A549 (cell line): Measurements from ENCODE around the gene BACH1.

Experiments
- BHLHE40 ChIP-seq: IDR thresholded peaks from 2 replicates; pipeline ENCODE4 v1.6.1; 2012; ENCODE audit warnings: low read depth, low read length, inconsistent platforms
- CHD2 ChIP-seq: fragments of 150-350 bp; IDR thresholded peaks from 2 replicates; pipeline ENCODE4 v1.6.1; 2014; ENCODE audit warnings: low read length; ENCODE audit not compliant: partially characterized antibody
- ESRRA ChIP-seq: fragments of 150-350 bp; IDR thresholded peaks from 2 replicates; pipeline ENCODE4 v1.6.1; 2014; ENCODE audit warnings: mild to moderate bottlenecking, low read length, borderline replicate concordance
- JUN ChIP-seq, 2 experiments: fragments of >200 bp; sonication (Bioruptor Twin); formaldehyde crosslinking; IDR thresholded peaks; 2 replicates in 1 of 2; 3 replicates in 1 of 2; pipeline ENCODE4 v1.6.1; 2016 to 2017
- JUNB ChIP-seq: fragments of >200 bp; sonication (Bioruptor Twin); formaldehyde crosslinking; IDR thresholded peaks from 2 replicates; pipeline ENCODE4 v1.6.1; 2016
- PHF8 ChIP-seq: fragments of 200-600 bp; sonication (generic); IDR thresholded peaks from 2 replicates; pipeline ENCODE4 v1.6.1; 2016; ENCODE audit warnings: low read depth, mild to moderate bottlenecking, antibody characterized with exemption, moderate library complexity, borderline replicate concordance
- POLR2A ChIP-seq: IDR thresholded peaks from 2 replicates; pipeline ENCODE4 v1.6.1; 2012; ENCODE audit warnings: mild to moderate bottlenecking, low read length
- RAD21 ChIP-seq, 2 experiments: fragments of >200 bp in 1 of 2; sonication (Bioruptor Twin) in 1 of 2; formaldehyde crosslinking in 1 of 2; IDR thresholded peaks in 1 of 2; conservative IDR thresholded peaks in 1 of 2; 2 replicates in 1 of 2; 3 replicates in 1 of 2; pipeline ENCODE4 v1.6.1; 2012 to 2018; ENCODE audit warnings: inconsistent platforms in 1 of 2
- RCOR1 ChIP-seq: fragments of 150-350 bp; IDR thresholded peaks from 2 replicates; pipeline ENCODE4 v1.6.1; 2014; ENCODE audit warnings: antibody characterized with exemption, low read length, low read depth
- SMC3 ChIP-seq: fragments of >200 bp; sonication (Bioruptor Twin); formaldehyde crosslinking; IDR thresholded peaks from 3 replicates; pipeline ENCODE4 v1.6.1; 2018; ENCODE audit warnings: inconsistent platforms
- TF ChIP-seq, protein P1 (sequence below): fragments of >200 bp; sonication (Bioruptor Twin); formaldehyde crosslinking; IDR thresholded peaks from 3 replicates; pipeline ENCODE4 v1.5.1; 2016
- TF ChIP-seq, protein P2 (sequence below): fragments of >200 bp; sonication (Bioruptor Twin); formaldehyde crosslinking; IDR thresholded peaks from 3 replicates; pipeline ENCODE4 v1.6.1; 2016
- TF ChIP-seq, protein P3 (sequence below): fragments of 200-600 bp; sonication (generic); IDR thresholded peaks from 2 replicates; pipeline ENCODE4 v1.6.1; 2016; ENCODE audit warnings: antibody characterized with exemption, mild to moderate bottlenecking, moderate library complexity
- TF ChIP-seq, protein P4 (sequence below): fragments of 450-650 bp; IDR thresholded peaks from 2 replicates; pipeline ENCODE4 v1.6.1; 2014; ENCODE audit warnings: antibody characterized with exemption

DNA sequence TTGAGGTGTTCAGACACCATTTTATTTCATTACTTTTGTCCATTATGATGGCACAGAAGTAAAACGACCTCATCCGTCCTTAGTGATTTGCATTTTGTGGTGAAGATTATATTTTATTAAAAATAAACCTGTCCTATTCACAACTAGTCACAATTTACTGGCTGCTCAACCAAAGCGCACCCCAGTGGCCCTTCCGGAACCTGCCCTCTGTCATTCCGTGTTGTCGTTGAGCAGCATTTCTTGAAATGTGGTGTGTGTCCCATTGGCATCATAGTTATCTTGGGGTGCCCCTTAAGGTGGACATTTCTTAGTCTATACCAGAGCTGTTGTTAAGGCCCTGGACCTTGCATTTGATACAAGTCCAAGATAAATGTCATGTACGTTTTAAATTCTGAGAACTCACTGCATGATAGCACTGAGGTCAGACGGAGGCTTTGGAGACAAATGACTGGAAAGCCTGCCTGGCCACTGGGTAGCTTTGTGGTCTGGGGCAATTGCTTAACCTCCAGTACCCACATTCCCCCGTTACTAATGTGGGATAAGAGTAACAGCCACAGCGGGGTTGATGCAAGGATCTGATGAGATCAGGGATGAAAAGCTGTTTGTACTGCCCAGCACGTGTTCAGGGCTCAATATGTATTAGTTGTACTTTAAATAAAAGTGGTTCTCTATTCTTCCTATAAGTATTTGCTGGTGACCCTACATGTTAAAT, 36.2 kb downstream of the BACH1 start:
- no peak for TF ChIP-seq POLR2A
- TF ChIP-seq, protein P1, sequence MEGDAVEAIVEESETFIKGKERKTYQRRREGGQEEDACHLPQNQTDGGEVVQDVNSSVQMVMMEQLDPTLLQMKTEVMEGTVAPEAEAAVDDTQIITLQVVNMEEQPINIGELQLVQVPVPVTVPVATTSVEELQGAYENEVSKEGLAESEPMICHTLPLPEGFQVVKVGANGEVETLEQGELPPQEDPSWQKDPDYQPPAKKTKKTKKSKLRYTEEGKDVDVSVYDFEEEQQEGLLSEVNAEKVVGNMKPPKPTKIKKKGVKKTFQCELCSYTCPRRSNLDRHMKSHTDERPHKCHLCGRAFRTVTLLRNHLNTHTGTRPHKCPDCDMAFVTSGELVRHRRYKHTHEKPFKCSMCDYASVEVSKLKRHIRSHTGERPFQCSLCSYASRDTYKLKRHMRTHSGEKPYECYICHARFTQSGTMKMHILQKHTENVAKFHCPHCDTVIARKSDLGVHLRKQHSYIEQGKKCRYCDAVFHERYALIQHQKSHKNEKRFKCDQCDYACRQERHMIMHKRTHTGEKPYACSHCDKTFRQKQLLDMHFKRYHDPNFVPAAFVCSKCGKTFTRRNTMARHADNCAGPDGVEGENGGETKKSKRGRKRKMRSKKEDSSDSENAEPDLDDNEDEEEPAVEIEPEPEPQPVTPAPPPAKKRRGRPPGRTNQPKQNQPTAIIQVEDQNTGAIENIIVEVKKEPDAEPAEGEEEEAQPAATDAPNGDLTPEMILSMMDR, result no peak
- no peak for TF ChIP-seq CHD2
- TF ChIP-seq RAD21 (conservative IDR thresholded peaks at IDR 0.05 in 1 of 2, IDR thresholded peaks at IDR 0.05 in 1 of 2), result no peak
- TF ChIP-seq JUN (IDR thresholded peaks at IDR 0.05), result no peak
- TF ChIP-seq, protein P2, sequence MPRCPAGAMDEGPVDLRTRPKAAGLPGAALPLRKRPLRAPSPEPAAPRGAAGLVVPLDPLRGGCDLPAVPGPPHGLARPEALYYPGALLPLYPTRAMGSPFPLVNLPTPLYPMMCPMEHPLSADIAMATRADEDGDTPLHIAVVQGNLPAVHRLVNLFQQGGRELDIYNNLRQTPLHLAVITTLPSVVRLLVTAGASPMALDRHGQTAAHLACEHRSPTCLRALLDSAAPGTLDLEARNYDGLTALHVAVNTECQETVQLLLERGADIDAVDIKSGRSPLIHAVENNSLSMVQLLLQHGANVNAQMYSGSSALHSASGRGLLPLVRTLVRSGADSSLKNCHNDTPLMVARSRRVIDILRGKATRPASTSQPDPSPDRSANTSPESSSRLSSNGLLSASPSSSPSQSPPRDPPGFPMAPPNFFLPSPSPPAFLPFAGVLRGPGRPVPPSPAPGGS, result no peak
- TF ChIP-seq JUNB, result no peak
- TF ChIP-seq SMC3, result no peak
- no peak for TF ChIP-seq PHF8
- TF ChIP-seq, protein P3, sequence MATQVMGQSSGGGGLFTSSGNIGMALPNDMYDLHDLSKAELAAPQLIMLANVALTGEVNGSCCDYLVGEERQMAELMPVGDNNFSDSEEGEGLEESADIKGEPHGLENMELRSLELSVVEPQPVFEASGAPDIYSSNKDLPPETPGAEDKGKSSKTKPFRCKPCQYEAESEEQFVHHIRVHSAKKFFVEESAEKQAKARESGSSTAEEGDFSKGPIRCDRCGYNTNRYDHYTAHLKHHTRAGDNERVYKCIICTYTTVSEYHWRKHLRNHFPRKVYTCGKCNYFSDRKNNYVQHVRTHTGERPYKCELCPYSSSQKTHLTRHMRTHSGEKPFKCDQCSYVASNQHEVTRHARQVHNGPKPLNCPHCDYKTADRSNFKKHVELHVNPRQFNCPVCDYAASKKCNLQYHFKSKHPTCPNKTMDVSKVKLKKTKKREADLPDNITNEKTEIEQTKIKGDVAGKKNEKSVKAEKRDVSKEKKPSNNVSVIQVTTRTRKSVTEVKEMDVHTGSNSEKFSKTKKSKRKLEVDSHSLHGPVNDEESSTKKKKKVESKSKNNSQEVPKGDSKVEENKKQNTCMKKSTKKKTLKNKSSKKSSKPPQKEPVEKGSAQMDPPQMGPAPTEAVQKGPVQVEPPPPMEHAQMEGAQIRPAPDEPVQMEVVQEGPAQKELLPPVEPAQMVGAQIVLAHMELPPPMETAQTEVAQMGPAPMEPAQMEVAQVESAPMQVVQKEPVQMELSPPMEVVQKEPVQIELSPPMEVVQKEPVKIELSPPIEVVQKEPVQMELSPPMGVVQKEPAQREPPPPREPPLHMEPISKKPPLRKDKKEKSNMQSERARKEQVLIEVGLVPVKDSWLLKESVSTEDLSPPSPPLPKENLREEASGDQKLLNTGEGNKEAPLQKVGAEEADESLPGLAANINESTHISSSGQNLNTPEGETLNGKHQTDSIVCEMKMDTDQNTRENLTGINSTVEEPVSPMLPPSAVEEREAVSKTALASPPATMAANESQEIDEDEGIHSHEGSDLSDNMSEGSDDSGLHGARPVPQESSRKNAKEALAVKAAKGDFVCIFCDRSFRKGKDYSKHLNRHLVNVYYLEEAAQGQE, result no peak
- no peak for TF ChIP-seq ESRRA
- no peak for TF ChIP-seq RCOR1
- TF ChIP-seq, protein P4, sequence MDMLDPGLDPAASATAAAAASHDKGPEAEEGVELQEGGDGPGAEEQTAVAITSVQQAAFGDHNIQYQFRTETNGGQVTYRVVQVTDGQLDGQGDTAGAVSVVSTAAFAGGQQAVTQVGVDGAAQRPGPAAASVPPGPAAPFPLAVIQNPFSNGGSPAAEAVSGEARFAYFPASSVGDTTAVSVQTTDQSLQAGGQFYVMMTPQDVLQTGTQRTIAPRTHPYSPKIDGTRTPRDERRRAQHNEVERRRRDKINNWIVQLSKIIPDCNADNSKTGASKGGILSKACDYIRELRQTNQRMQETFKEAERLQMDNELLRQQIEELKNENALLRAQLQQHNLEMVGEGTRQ, result no peak
- TF ChIP-seq BHLHE40, result no peak
